Gastrocnemius medialis (tissue), 4 donors: ENCODE data around the gene USP2. TPM values are rescaled to one million over a fixed set of nuclear protein-coding genes. Genes with fewer than 3 reads are reported as not detected.

Source experiments
- ATAC-seq, 2 donors: fragments of 150-250 bp; one replicate each; pipeline ENCODE4 v1.9.1; 2016
- DNase-seq, 2 donors: peaks; one replicate each; pipeline ENCODE4 v3.0.0-alpha.2; 2019
- H3K27ac ChIP-seq, 4 donors: fragments of 200-600 bp; sonication (generic); 1 replicate in 1 of 4; 2 replicates in 3 of 4; pipeline ENCODE4 v1.5.1; 2016 to 2018; ENCODE audit warnings: mild to moderate bottlenecking in 2 of 4, moderate library complexity in 1 of 4
- H3K27me3 ChIP-seq, 3 donors: fragments of 200-600 bp; sonication (generic) in 2 of 3; 1 replicate in 1 of 3; 2 replicates in 2 of 3; pipeline versions ENCODE4 v1.5.1 to v1.6.0; 2016 to 2019; ENCODE audit warnings: mild to moderate bottlenecking in 1 of 3, moderate library complexity in 1 of 3
- H3K36me3 ChIP-seq, 2 donors: fragments of 200-600 bp; sonication (generic) in 1 of 2; one replicate each; pipeline ENCODE4 v1.5.1; 2017 to 2018
- H3K4me1 ChIP-seq, 2 donors: fragments of 200-600 bp; sonication (generic) in 1 of 2; one replicate each; pipeline ENCODE4 v1.5.1; 2016 to 2017; ENCODE audit warnings: mild to moderate bottlenecking in 2 of 2
- H3K4me3 ChIP-seq, 4 donors: fragments of 200-600 bp; sonication (generic) in 3 of 4; 1 replicate in 1 of 4; 2 replicates in 3 of 4; pipeline ENCODE4 v1.5.1; 2016 to 2019; ENCODE audit warnings: mild to moderate bottlenecking in 2 of 4
- H3K9me3 ChIP-seq, 3 donors: fragments of 200-600 bp; sonication (generic) in 2 of 3; 1 replicate in 1 of 3; 2 replicates in 2 of 3; pipeline ENCODE4 v1.5.1; 2016 to 2019
- CTCF ChIP-seq, 5 experiments: fragments of 450-650 bp in 3 of 5; fragments of 200-600 bp in 2 of 5; sonication (generic) in 2 of 5; IDR thresholded peaks in 4 of 5; conservative IDR thresholded peaks in 1 of 5; 1 replicate in 4 of 5; 2 replicates in 1 of 5; pipeline ENCODE4 v1.5.1; 2016 to 2019; ENCODE audit warnings: antibody characterized with exemption in 5 of 5, mild to moderate bottlenecking in 3 of 5, moderate library complexity in 3 of 5
- POLR2A ChIP-seq, 2 donors: fragments of 450-650 bp; IDR thresholded peaks; one replicate each; pipeline ENCODE4 v1.6.1; 2017; ENCODE audit warnings: antibody characterized with exemption in 2 of 2, mild to moderate bottlenecking in 2 of 2, moderate library complexity in 2 of 2
- in situ Hi-C, 4 donors: fragments of 200-750 bp; cut with MboI; loops; one replicate each; pipeline versions ENCODE4 v1.15.0 to v1.8.0; 2017; ENCODE audit warnings: low sequenced_read_pairs in 4 of 4
- intact Hi-C: fragments of 100-400 bp; cut with DNase I; formaldehyde crosslinking; loops from one replicate; pipeline ENCODE4 v1.15.1; 2023; ENCODE audit warnings: low total_unique reads
- total RNA-seq, 4 donors: library from RNA; depleted of rRNA; stranded (reverse); fragments of >200 nt; gene quantifications; one replicate each; pipeline versions ENCODE4 v1.1.0 to v1.2.3, GENCODE V29; 2016

The USP2 gene
- total RNA-seq, 4 donors from 2014 or later, result 19.4 to 105 (median 46.0) TPM

- no peaks in the 10 kb centered on the region for H3K9me3 ChIP-seq
- H3K36me3 ChIP-seq, result no peaks in the 10 kb centered on the region
- H3K4me1 ChIP-seq, result peaks cover 8% of the 10 kb centered on the region in 2 donors
- H3K27me3 ChIP-seq, result peaks cover 29 to 41% (median 38%) of the 10 kb centered on the region in 3 donors
- DNase-seq, result no peak
- H3K27ac ChIP-seq, result no peak overlapping the region
- no peak for TF ChIP-seq POLR2A (IDR thresholded peaks at IDR 0.05)
- no peak for TF ChIP-seq CTCF (IDR thresholded peaks at IDR 0.05 in 4 of 5, conservative IDR thresholded peaks at IDR 0.05 in 1 of 5)
- in situ Hi-C loops (no loop called here), intact Hi-C loops (no loop called here)
- ATAC-seq, result no peak
- H3K4me3 ChIP-seq, result no peak overlapping the region
These were observed 37.3 kb upstream of the USP2 start for GRCh38 chr11:119418759-119419158.

GRCh38 chr11:119417726-119418540 lies 36.4 kb upstream of the USP2 start:
- Histone ChIP-seq H3K36me3 (no peaks in the 10 kb centered on the region), H3K27me3 (peaks cover 23 to 34% (median 30%) of the 10 kb centered on the region in 3 donors), H3K4me1 (peaks cover 8% of the 10 kb centered on the region in 2 donors), H3K4me3 (no peak overlapping the region), H3K27ac (no peak overlapping the region), H3K9me3 (no peaks in the 10 kb centered on the region)
- DNase-seq (no peak), ATAC-seq (no peak)
- no peak for TF ChIP-seq CTCF (IDR thresholded peaks at IDR 0.05 in 4 of 5, conservative IDR thresholded peaks at IDR 0.05 in 1 of 5)
- TF ChIP-seq POLR2A (IDR thresholded peaks at IDR 0.05), result no peak
- intact Hi-C loops, result no loop called here
- in situ Hi-C loops, result no loop called here

- intact Hi-C loops (no loop called here), in situ Hi-C loops (no loop called here)
- ATAC-seq, result peak in 1 of 2 donors; percentile 27
- Histone ChIP-seq H3K27me3 (peaks cover 19 to 24% (median 19%) of the 10 kb centered on the region in 3 donors), H3K27ac (no peak overlapping the region), H3K36me3 (no peaks in the 10 kb centered on the region), H3K9me3 (no peaks in the 10 kb centered on the region), H3K4me3 (no peak overlapping the region), H3K4me1 (peaks cover 4 to 5% of the 10 kb centered on the region in 2 donors)
- TF ChIP-seq CTCF (IDR thresholded peaks at IDR 0.05 in 4 of 5, conservative IDR thresholded peaks at IDR 0.05 in 1 of 5) (no peak), POLR2A (IDR thresholded peaks at IDR 0.05) (no peak)
- no peak for DNase-seq
These were observed 35.4 kb upstream of the USP2 start for GRCh38 chr11:119416606-119417580.

GRCh38 chr11:119415966-119416365 lies 34.5 kb upstream of the USP2 start:
- ATAC-seq (no peak), DNase-seq (no peak)
- H3K27ac ChIP-seq, result no peak overlapping the region
- H3K4me1 ChIP-seq, result no peaks in the 10 kb centered on the region
- intact Hi-C loops, result no loop called here
- no peak overlapping the region for H3K4me3 ChIP-seq
- H3K9me3 ChIP-seq, result no peaks in the 10 kb centered on the region
- TF ChIP-seq POLR2A (IDR thresholded peaks at IDR 0.05) (no peak), CTCF (IDR thresholded peaks at IDR 0.05 in 4 of 5, conservative IDR thresholded peaks at IDR 0.05 in 1 of 5) (no peak)
- H3K36me3 ChIP-seq, result no peaks in the 10 kb centered on the region
- in situ Hi-C loops, result no loop called here
- H3K27me3 ChIP-seq, result peaks cover 10 to 14% (median 12%) of the 10 kb centered on the region in 3 donors
